ENCODE measurements around the gene S100A13. TPM values are rescaled to one million over a fixed set of nuclear protein-coding genes. Genes with fewer than 3 reads are reported as not detected.
"Not testable (repeated sequence)": the region's sequence is repeated elsewhere in the genome, so short reads cannot be mapped to it uniquely, and the experiment has no call there.

The S100A13 gene
- total RNA-seq, 4 donors from 2014 or later: 44.4 to 63.3 (median 55.7) TPM

GRCh38 chr1:153598309-153599172 lies 28.8 kb downstream of the S100A13 start:
- 67 to 70% methylated on average over 5 of the region's 7 CpGs for WGBS, 2 donors
- Histone ChIP-seq H3K9me3 (no peaks in the 10 kb centered on the region), H3K27me3 (no peaks in the 10 kb centered on the region), H3K4me3 (no peak overlapping the region), H3K27ac (peak overlapping the region in 3 of 4 donors; percentile 6 to 34 (median 21)), H3K4me1 (peaks cover 0 to 7% (median 7%) of the 10 kb centered on the region in 3 donors), H3K36me3 (peaks cover 0 to 24% (median 0%) of the 10 kb centered on the region in 3 donors)
- no peak for DNase-seq
- no peak for TF ChIP-seq POLR2A (IDR thresholded peaks at IDR 0.05)
- TF ChIP-seq, protein P1, sequence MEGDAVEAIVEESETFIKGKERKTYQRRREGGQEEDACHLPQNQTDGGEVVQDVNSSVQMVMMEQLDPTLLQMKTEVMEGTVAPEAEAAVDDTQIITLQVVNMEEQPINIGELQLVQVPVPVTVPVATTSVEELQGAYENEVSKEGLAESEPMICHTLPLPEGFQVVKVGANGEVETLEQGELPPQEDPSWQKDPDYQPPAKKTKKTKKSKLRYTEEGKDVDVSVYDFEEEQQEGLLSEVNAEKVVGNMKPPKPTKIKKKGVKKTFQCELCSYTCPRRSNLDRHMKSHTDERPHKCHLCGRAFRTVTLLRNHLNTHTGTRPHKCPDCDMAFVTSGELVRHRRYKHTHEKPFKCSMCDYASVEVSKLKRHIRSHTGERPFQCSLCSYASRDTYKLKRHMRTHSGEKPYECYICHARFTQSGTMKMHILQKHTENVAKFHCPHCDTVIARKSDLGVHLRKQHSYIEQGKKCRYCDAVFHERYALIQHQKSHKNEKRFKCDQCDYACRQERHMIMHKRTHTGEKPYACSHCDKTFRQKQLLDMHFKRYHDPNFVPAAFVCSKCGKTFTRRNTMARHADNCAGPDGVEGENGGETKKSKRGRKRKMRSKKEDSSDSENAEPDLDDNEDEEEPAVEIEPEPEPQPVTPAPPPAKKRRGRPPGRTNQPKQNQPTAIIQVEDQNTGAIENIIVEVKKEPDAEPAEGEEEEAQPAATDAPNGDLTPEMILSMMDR (IDR thresholded peaks at IDR 0.05): no peak
- intact Hi-C loops (cut with DNase I): no loop called here

DNA sequence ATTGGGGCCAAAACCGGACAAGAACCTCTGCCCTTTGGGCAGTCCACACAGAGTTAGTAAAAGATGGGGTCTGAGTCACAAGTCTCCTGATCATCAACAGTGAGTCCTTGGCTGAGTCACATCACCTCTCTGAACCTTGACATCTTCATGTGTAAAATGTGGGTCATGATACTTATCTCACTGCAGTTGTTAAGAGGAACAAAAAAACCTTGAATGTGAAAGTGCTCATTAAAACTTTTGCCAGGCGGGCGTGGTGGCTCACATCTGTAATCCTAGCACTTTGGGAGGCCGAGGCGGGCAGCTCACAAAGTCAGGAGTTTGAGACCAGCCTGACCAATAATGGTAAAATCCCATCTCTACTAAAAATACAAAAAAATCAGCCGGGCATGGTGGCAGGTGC lies 30.1 kb downstream of the S100A13 start:
- TF ChIP-seq, protein P1 (IDR thresholded peaks at IDR 0.05): no peak
- no peak for TF ChIP-seq POLR2A (IDR thresholded peaks at IDR 0.05)
- WGBS, 2 donors: 50 to 64% methylated on average over 1 to 5 of the region's 6 CpGs
- DNase-seq: no peak
- H3K4me3 ChIP-seq: no peak overlapping the region
- no peaks in the 10 kb centered on the region for H3K9me3 ChIP-seq
- no peak overlapping the region for H3K27ac ChIP-seq
- H3K4me1 ChIP-seq: peaks cover 0 to 7% (median 7%) of the 10 kb centered on the region in 3 donors
- H3K36me3 ChIP-seq: peaks cover 0 to 16% (median 0%) of the 10 kb centered on the region in 3 donors
- intact Hi-C loops (cut with DNase I): no loop called here
- H3K27me3 ChIP-seq: no peaks in the 10 kb centered on the region

- Histone ChIP-seq H3K4me1 (no peaks in the 10 kb centered on the region), H3K27me3 (no peaks in the 10 kb centered on the region), H3K4me3 (no peak overlapping the region), H3K9me3 (no peaks in the 10 kb centered on the region), H3K27ac (no peak overlapping the region), H3K36me3 (no peaks in the 10 kb centered on the region)
- WGBS, 2 donors: 63 to 64% methylated on average over 4 of the region's 4 CpGs
- intact Hi-C loops (cut with DNase I): no loop called here
- DNase-seq: no peak
- no peak for TF ChIP-seq POLR2A (IDR thresholded peaks at IDR 0.05)
- TF ChIP-seq, protein P1 (IDR thresholded peaks at IDR 0.05): no peak
Observed at GRCh38 chr1:153592748-153593147, 34.6 kb downstream of the S100A13 start.

DNA sequence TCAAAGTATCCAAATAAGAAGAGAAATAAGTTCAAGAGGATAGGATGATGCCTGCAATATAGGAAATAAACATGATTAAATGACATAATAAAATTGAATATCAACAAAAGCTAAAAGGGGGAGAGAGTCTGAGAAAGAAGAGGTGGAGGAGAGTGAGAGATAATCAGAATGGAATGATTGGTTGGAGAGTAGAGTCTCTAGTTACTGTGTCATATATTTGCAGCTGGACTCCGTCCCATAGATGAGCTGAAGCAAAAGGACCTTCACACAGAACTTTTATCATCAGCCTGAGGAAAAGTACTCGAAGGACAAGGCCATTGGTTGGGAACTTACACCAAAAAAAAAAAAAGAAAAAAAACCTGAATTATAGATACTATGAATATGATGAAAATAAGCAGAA lies 38.8 kb downstream of the S100A13 start:
- H3K27ac ChIP-seq: no peak overlapping the region
- no peaks in the 10 kb centered on the region for H3K36me3 ChIP-seq
- no peak for TF ChIP-seq POLR2A (IDR thresholded peaks at IDR 0.05)
- TF ChIP-seq, protein P1 (IDR thresholded peaks at IDR 0.05): no peak
- no peaks in the 10 kb centered on the region for H3K9me3 ChIP-seq
- intact Hi-C loops (cut with DNase I): no loop called here
- no peaks in the 10 kb centered on the region for H3K27me3 ChIP-seq
- 74 to 93% methylated on average over 2 of the region's 2 CpGs for WGBS, 2 donors
- no peaks in the 10 kb centered on the region for H3K4me1 ChIP-seq
- DNase-seq: no peak
- no peak overlapping the region for H3K4me3 ChIP-seq

- intact Hi-C loops (cut with DNase I); H3K27me3 ChIP-seq; H3K9me3 ChIP-seq; H3K4me3 ChIP-seq; H3K36me3 ChIP-seq; H3K4me1 ChIP-seq; H3K27ac ChIP-seq; DNase-seq: not testable (repeated sequence)
- 85 to 87% methylated on average over 9 to 10 of the region's 10 CpGs for WGBS, 2 donors
Observed at GRCh38 chr1:153588033-153588432, 39.3 kb downstream of the S100A13 start.

Data from esophagus squamous epithelium (tissue), 5 donors.